ENCODE measurements around the gene NTN4. TPM values are rescaled to one million over a fixed set of nuclear protein-coding genes. Genes with fewer than 3 reads are reported as not detected.
A peak's percentile ranks its signal among the peaks of the same experiment; 100 is the strongest.
"Not testable (repeated sequence)": the region's sequence is repeated elsewhere in the genome, so short reads cannot be mapped to it uniquely, and the experiment has no call there.

NTN4 gene
- total and polyA plus RNA-seq, 9 donors: 16.0 to 101 (median 54.2) TPM

GRCh38 chr12:95663525-95663924, 127.0 kb downstream of the NTN4 start:
- no peak for TF ChIP-seq POLR2A (IDR thresholded peaks at IDR 0.05)
- no peak for TF ChIP-seq EP300 (IDR thresholded peaks at IDR 0.05)
- no peak for TF ChIP-seq CTCF (IDR thresholded peaks at IDR 0.05)
- no peak for DNase-seq
- no peaks in the 10 kb centered on the region for H3K9me3 ChIP-seq
- H3K27ac ChIP-seq: peak overlapping the region; percentile 12 to 57
- no peak overlapping the region for H3K4me3 ChIP-seq
- no peaks in the 10 kb centered on the region for H3K36me3 ChIP-seq
- 2 to 16% (median 5%) methylated on average over 2 of the region's 2 CpGs for WGBS, 3 donors
- intact Hi-C loops (cut with DNase I): no loop called here
- no peaks in the 10 kb centered on the region for H3K27me3 ChIP-seq
- peaks cover 7% of the 10 kb centered on the region for H3K4me1 ChIP-seq (ENCODE audit: insufficient read depth)

GRCh38 chr12:95661360-95661759, 129.2 kb downstream of the NTN4 start:
- H3K36me3 ChIP-seq: no peaks in the 10 kb centered on the region
- H3K4me3 ChIP-seq: no peak overlapping the region
- no peaks in the 10 kb centered on the region for H3K9me3 ChIP-seq
- peaks cover 7% of the 10 kb centered on the region for H3K4me1 ChIP-seq (ENCODE audit: insufficient read depth)
- H3K27me3 ChIP-seq: no peaks in the 10 kb centered on the region
- TF ChIP-seq POLR2A (IDR thresholded peaks at IDR 0.05) (no peak), EP300 (IDR thresholded peaks at IDR 0.05) (no peak), CTCF (IDR thresholded peaks at IDR 0.05) (no peak)
- peak overlapping the region in 1 of 2 donors; percentile 1 for H3K27ac ChIP-seq
- intact Hi-C loops (cut with DNase I): no loop called here
- no peak for DNase-seq
- WGBS, 3 donors: 93 to 100% (median 95%) methylated on average over 1 of the region's 1 CpG

GRCh38 chr12:95658386-95658785, 132.2 kb downstream of the NTN4 start:
- Histone ChIP-seq H3K9me3 (no peaks in the 10 kb centered on the region), H3K4me3 (no peak overlapping the region), H3K4me1 (ENCODE audit: insufficient read depth) (peaks cover 6% of the 10 kb centered on the region), H3K36me3 (no peaks in the 10 kb centered on the region), H3K27ac (no peak overlapping the region), H3K27me3 (no peaks in the 10 kb centered on the region)
- TF ChIP-seq POLR2A (IDR thresholded peaks at IDR 0.05): no peak
- no peak for TF ChIP-seq CTCF (IDR thresholded peaks at IDR 0.05)
- no peak for TF ChIP-seq EP300 (IDR thresholded peaks at IDR 0.05)
- intact Hi-C loops (cut with DNase I): no loop called here
- DNase-seq: no peak
- WGBS, 3 donors: 87 to 93% (median 89%) methylated on average over 6 of the region's 6 CpGs

- H3K27me3 ChIP-seq; H3K9me3 ChIP-seq; H3K27ac ChIP-seq; H3K4me1 ChIP-seq (ENCODE audit: insufficient read depth); H3K4me3 ChIP-seq; H3K36me3 ChIP-seq; intact Hi-C loops (cut with DNase I); DNase-seq: not testable (repeated sequence)
- 86 to 95% (median 87%) methylated on average over 3 of the region's 3 CpGs for whole genome bisulfite sequencing, 3 donors
Measured at GRCh38 chr12:95654665-95655064, 135.9 kb downstream of the NTN4 start.

GRCh38 chr12:95653771-95654546, 136.6 kb downstream of the NTN4 start:
- peaks cover 3% of the 10 kb centered on the region for H3K4me1 ChIP-seq (ENCODE audit: insufficient read depth)
- H3K9me3 ChIP-seq: no peaks in the 10 kb centered on the region
- WGBS, 3 donors: 51 to 60% (median 51%) methylated on average over 9 of the region's 9 CpGs
- H3K4me3 ChIP-seq: no peak overlapping the region
- TF ChIP-seq EP300 (IDR thresholded peaks at IDR 0.05): no peak
- TF ChIP-seq CTCF (IDR thresholded peaks at IDR 0.05): no peak
- no peak for TF ChIP-seq POLR2A (IDR thresholded peaks at IDR 0.05)
- intact Hi-C loops (cut with DNase I): no loop called here
- H3K27ac ChIP-seq: no peak overlapping the region
- no peaks in the 10 kb centered on the region for H3K27me3 ChIP-seq
- H3K36me3 ChIP-seq: no peaks in the 10 kb centered on the region
- no peak for DNase-seq

All from ovary (tissue), 9 donors.